Keratinocyte (primary cell): Measurements from ENCODE around the gene ANKRD31. TPM values are rescaled to one million over a fixed set of nuclear protein-coding genes. Genes with fewer than 3 reads are reported as not detected.

Experiments used
- DNase-seq: peaks from one replicate; pipeline ENCODE4 v3.0.0-alpha.2; 2011; ENCODE audit warnings: low read depth, missing footprints, low spot score
- FAIRE-seq: peaks from 2 replicates; lab custom pipeline; 2011; peaks lifted over from hg19 to GRCh38; lab: Jason Lieb, UNC
- H2AFZ ChIP-seq: 2 replicates; pipeline ENCODE4 v1.6.0; 2012; ENCODE audit warnings: low read length, control low read depth, inconsistent platforms; ENCODE audit not compliant: control insufficient read depth
- H3K27ac ChIP-seq: 2 replicates; pipeline ENCODE4 v1.5.1; 2011; ENCODE audit warnings: low read length; ENCODE audit not compliant: control insufficient read depth, insufficient read depth
- H3K27me3 ChIP-seq: 3 replicates; pipeline ENCODE4 v1.6.0; 2011; ENCODE audit warnings: low read length; ENCODE audit not compliant: control insufficient read depth, insufficient read depth; ENCODE audit errors: extremely low read depth
- H3K36me3 ChIP-seq, 2 experiments: 2 replicates in 1 of 2; 3 replicates in 1 of 2; pipeline ENCODE4 v1.5.1; 2011; ENCODE audit warnings: low read length in 2 of 2, mild to moderate bottlenecking in 1 of 2; ENCODE audit not compliant: control insufficient read depth in 2 of 2, insufficient read depth in 2 of 2; ENCODE audit errors: extremely low read depth in 1 of 2
- H3K4me1 ChIP-seq: 3 replicates; pipeline ENCODE4 v1.5.1; 2011; ENCODE audit warnings: low read length; ENCODE audit not compliant: control insufficient read depth, insufficient read depth; ENCODE audit errors: extremely low read depth
- H3K4me2 ChIP-seq: 3 replicates; pipeline ENCODE4 v1.6.0; 2011; ENCODE audit warnings: low read depth, low read length; ENCODE audit not compliant: control insufficient read depth, insufficient read depth; ENCODE audit errors: extremely low read depth
- H3K4me3 ChIP-seq, 3 experiments: fragments of 200-600 bp in 1 of 3; sonication (generic) in 1 of 3; 2 replicates in 2 of 3; 3 replicates in 1 of 3; pipeline ENCODE4 v1.5.1; 2011 to 2016; ENCODE audit warnings: low read length in 3 of 3, mild to moderate bottlenecking in 3 of 3, control low read depth in 2 of 3, inconsistent platforms in 1 of 3, low read depth in 1 of 3, mixed read lengths in 1 of 3, mixed run types in 1 of 3, moderate library complexity in 1 of 3; ENCODE audit not compliant: control insufficient read depth in 2 of 3, insufficient read depth in 2 of 3; ENCODE audit errors: extremely low read depth in 1 of 3
- H3K79me2 ChIP-seq: 2 replicates; pipeline ENCODE4 v1.6.0; 2012; ENCODE audit warnings: low read length; ENCODE audit not compliant: control insufficient read depth, insufficient read depth
- H3K9ac ChIP-seq: 3 replicates; pipeline ENCODE4 v1.6.0; 2011; ENCODE audit warnings: low read length; ENCODE audit not compliant: control insufficient read depth, insufficient read depth; ENCODE audit errors: extremely low read depth
- H3K9me1 ChIP-seq: 3 replicates; pipeline ENCODE4 v1.6.0; 2011; ENCODE audit warnings: low read length; ENCODE audit not compliant: control insufficient read depth, insufficient read depth; ENCODE audit errors: extremely low read depth
- H3K9me3 ChIP-seq: 2 replicates; pipeline ENCODE4 v1.5.1; 2012; ENCODE audit warnings: low read depth, low read length; ENCODE audit not compliant: control insufficient read depth
- H4K20me1 ChIP-seq: 3 replicates; pipeline ENCODE4 v1.6.0; 2011; ENCODE audit warnings: low read length; ENCODE audit not compliant: control insufficient read depth, insufficient read depth; ENCODE audit errors: extremely low read depth
- EZH2 ChIP-seq: IDR thresholded peaks from one replicate; pipeline ENCODE4 v1.6.1; 2012; ENCODE audit warnings: inconsistent platforms, mild to moderate bottlenecking, low read length, moderate library complexity
- dilution Hi-C: fragments of 300-500 bp; cut with MboI; formaldehyde crosslinking; loops from one replicate; pipeline ENCODE4 v1.7.0; 2020; ENCODE audit warnings: low sequenced_read_pairs; ENCODE audit not compliant: extremely low pct_ligation_motif_present
- polyA plus RNA-seq, 5 experiments: library from polyadenylated mRNA; depleted of rRNA in 3 of 5; stranded (reverse) in 3 of 5; stranded (forward) in 1 of 5; unstranded in 1 of 5; fragments of >200 nt; gene quantifications; 1 replicate in 1 of 5; 2 replicates in 3 of 5; 3 replicates in 1 of 5; pipeline versions ENCODE4 v1.2.1 to v1.2.3, GENCODE V29; 2011 to 2012; ENCODE audit warnings: missing spikeins in 2 of 5, low read depth in 1 of 5, low replicate concordance in 1 of 5
- TF ChIP-seq, protein P1 (sequence below), 3 experiments: IDR thresholded peaks in 1 of 3; conservative IDR thresholded peaks in 1 of 3; optimal IDR thresholded peaks in 1 of 3; 2 replicates in 2 of 3; 3 replicates in 1 of 3; pipeline versions ENCODE3 to v1.5.1; 2011; ENCODE audit warnings: low read length in 3 of 3, mild to moderate bottlenecking in 3 of 3, moderate library complexity in 2 of 3, control low read depth in 1 of 3, inconsistent platforms in 1 of 3; ENCODE audit not compliant: insufficient read depth in 2 of 3; ENCODE audit errors: extremely low read depth in 1 of 3

The ANKRD31 gene
- polyA plus RNA-seq, 1 donor (not counting 4 experiments of a cell fraction or from before 2014, with no cell fraction given): 0.18 TPM

GRCh38 chr5:75169516-75169915 lies 67.2 kb downstream of the ANKRD31 start:
- no peak overlapping the region for H3K27ac ChIP-seq
- H2AFZ ChIP-seq: no peak overlapping the region
- no peaks in the 10 kb centered on the region for H3K9me1 ChIP-seq
- no peak overlapping the region for H3K4me3 ChIP-seq
- H3K4me1 ChIP-seq: no peaks in the 10 kb centered on the region
- no peaks in the 10 kb centered on the region for H3K79me2 ChIP-seq
- no peaks in the 10 kb centered on the region for H3K27me3 ChIP-seq
- H3K9ac ChIP-seq: no peak overlapping the region
- FAIRE-seq: no peak
- no peaks in the 10 kb centered on the region for H4K20me1 ChIP-seq
- TF ChIP-seq, protein P1, sequence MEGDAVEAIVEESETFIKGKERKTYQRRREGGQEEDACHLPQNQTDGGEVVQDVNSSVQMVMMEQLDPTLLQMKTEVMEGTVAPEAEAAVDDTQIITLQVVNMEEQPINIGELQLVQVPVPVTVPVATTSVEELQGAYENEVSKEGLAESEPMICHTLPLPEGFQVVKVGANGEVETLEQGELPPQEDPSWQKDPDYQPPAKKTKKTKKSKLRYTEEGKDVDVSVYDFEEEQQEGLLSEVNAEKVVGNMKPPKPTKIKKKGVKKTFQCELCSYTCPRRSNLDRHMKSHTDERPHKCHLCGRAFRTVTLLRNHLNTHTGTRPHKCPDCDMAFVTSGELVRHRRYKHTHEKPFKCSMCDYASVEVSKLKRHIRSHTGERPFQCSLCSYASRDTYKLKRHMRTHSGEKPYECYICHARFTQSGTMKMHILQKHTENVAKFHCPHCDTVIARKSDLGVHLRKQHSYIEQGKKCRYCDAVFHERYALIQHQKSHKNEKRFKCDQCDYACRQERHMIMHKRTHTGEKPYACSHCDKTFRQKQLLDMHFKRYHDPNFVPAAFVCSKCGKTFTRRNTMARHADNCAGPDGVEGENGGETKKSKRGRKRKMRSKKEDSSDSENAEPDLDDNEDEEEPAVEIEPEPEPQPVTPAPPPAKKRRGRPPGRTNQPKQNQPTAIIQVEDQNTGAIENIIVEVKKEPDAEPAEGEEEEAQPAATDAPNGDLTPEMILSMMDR (optimal IDR thresholded peaks at IDR 0.05 in 1 of 3, IDR thresholded peaks at IDR 0.05 in 1 of 3, conservative IDR thresholded peaks at IDR 0.05 in 1 of 3; ENCODE audit: extremely low read depth in 1 of 3, insufficient read depth in 2 of 3, low read length in 3 of 3): no peak
- TF ChIP-seq EZH2: no peak
- no peaks in the 10 kb centered on the region for H3K9me3 ChIP-seq
- H3K4me2 ChIP-seq: no peak overlapping the region
- dilution Hi-C loops: no loop called here
- no peak for DNase-seq
- no peaks in the 10 kb centered on the region for H3K36me3 ChIP-seq

- H3K4me2 ChIP-seq: no peak overlapping the region
- no peak for DNase-seq
Measured at GRCh38 chr5:75168026-75168735, 68.5 kb downstream of the ANKRD31 start.

More at GRCh38 chr5:75168026-75168735, 68.5 kb downstream of the ANKRD31 start:
- H3K4me1 ChIP-seq: no peaks in the 10 kb centered on the region
- TF ChIP-seq, protein P1 (optimal IDR thresholded peaks at IDR 0.05 in 1 of 3, IDR thresholded peaks at IDR 0.05 in 1 of 3, conservative IDR thresholded peaks at IDR 0.05 in 1 of 3; ENCODE audit: extremely low read depth in 1 of 3, insufficient read depth in 2 of 3, low read length in 3 of 3): no peak
- no peak for TF ChIP-seq EZH2
- H3K4me3 ChIP-seq: no peak overlapping the region
- no peaks in the 10 kb centered on the region for H3K27me3 ChIP-seq
- H3K9ac ChIP-seq: no peak overlapping the region
- no peaks in the 10 kb centered on the region for H3K36me3 ChIP-seq
- H3K79me2 ChIP-seq: no peaks in the 10 kb centered on the region
- FAIRE-seq: no peak
- dilution Hi-C loops: no loop called here
- H3K27ac ChIP-seq: no peak overlapping the region
- no peaks in the 10 kb centered on the region for H3K9me1 ChIP-seq
- no peaks in the 10 kb centered on the region for H3K9me3 ChIP-seq
- no peak overlapping the region for H2AFZ ChIP-seq
- no peaks in the 10 kb centered on the region for H4K20me1 ChIP-seq
